IMR-90 (cell line): ENCODE data around the gene ADGRA1. TPM values are rescaled to one million over a fixed set of nuclear protein-coding genes. Genes with fewer than 3 reads are reported as not detected.

ENCODE experiments used
- ATAC-seq: fragments of 200-7000 bp; cut with Tn5 transposase; 2 replicates; pipeline ENCODE4 v1.9.1; 2020; ENCODE audit warnings: low read depth, mild to moderate bottlenecking, moderate library complexity
- BruUV-seq: library from RNA; stranded (reverse); fragments of 400-500 nt; replicated peaks from 2 replicates; lab custom pipeline; 2021; lab: Mats Ljungman, UMichigan
- CTCF ChIA-PET: fragments of 300-600 bp; formaldehyde crosslinking; extraction: SDS; loops from one replicate; lab custom pipeline; 2021; ENCODE audit warnings: antibody characterized with exemption; lab: Yijun Ruan, JAX
- POLR2A ChIA-PET: fragments of 300-600 bp; sonication (Branson Sonifier 250); formaldehyde crosslinking; loops from one replicate; lab custom pipeline; 2022; ENCODE audit warnings: antibody characterized with exemption; ENCODE audit not compliant: unreplicated experiment; lab: Charles Lee
- DNase-seq: peaks from one replicate; pipeline ENCODE4 v3.0.0; 2013
- H2AFZ ChIP-seq: replicated peaks from 2 replicates; pipeline ENCODE3; 2013; ENCODE audit warnings: low read length, mild to moderate bottlenecking; ENCODE audit not compliant: poor library complexity
- H2AK5ac ChIP-seq: 2 replicates; pipeline ENCODE4 v1.6.1; 2013; ENCODE audit warnings: low read depth, low read length, inconsistent platforms
- H2AK9ac ChIP-seq: replicated peaks from 2 replicates; pipeline ENCODE3; 2013; ENCODE audit warnings: mild to moderate bottlenecking, low read depth, low read length, moderate library complexity; ENCODE audit not compliant: poor library complexity
- H2BK120ac ChIP-seq: 2 replicates; pipeline ENCODE4 v1.6.1; 2013; ENCODE audit warnings: low read depth, low read length, inconsistent platforms
- H2BK15ac ChIP-seq: 3 replicates; pipeline ENCODE4 v1.6.1; 2013; ENCODE audit warnings: low read depth, low read length, inconsistent platforms
- H2BK20ac ChIP-seq: 2 replicates; pipeline ENCODE4 v1.6.1; 2013; ENCODE audit warnings: low read depth, mild to moderate bottlenecking, inconsistent platforms, low read length, moderate library complexity
- H2BK5ac ChIP-seq: 2 replicates; pipeline ENCODE4 v1.6.1; 2013; ENCODE audit warnings: mild to moderate bottlenecking, low read depth, low read length, inconsistent platforms; ENCODE audit not compliant: poor library complexity, severe bottlenecking
- H3K14ac ChIP-seq: replicated peaks from 2 replicates; pipeline ENCODE4 v1.6.1; 2013; ENCODE audit warnings: low read depth, low read length, inconsistent platforms
- H3K18ac ChIP-seq: 2 replicates; pipeline ENCODE4 v1.6.1; 2013; ENCODE audit warnings: low read depth, low read length, control low read depth
- H3K23ac ChIP-seq: 2 replicates; pipeline ENCODE4 v1.6.1; 2013; ENCODE audit warnings: low read depth, low read length, inconsistent platforms
- H3K27ac ChIP-seq: 2 replicates; pipeline ENCODE4 v1.5.1; 2013; ENCODE audit warnings: mild to moderate bottlenecking, control low read depth, low read length; ENCODE audit not compliant: insufficient read depth
- H3K27me3 ChIP-seq: 2 replicates; pipeline ENCODE4 v1.6.1; 2013; ENCODE audit warnings: low read length; ENCODE audit not compliant: control insufficient read depth, insufficient read depth
- H3K36me3 ChIP-seq: 2 replicates; pipeline ENCODE4 v1.6.1; 2013; ENCODE audit warnings: low read length, mixed read lengths; ENCODE audit not compliant: control insufficient read depth, insufficient read depth
- H3K4ac ChIP-seq: 2 replicates; pipeline ENCODE4 v1.6.1; 2013; ENCODE audit warnings: low read depth, low read length, inconsistent platforms
- H3K4me1 ChIP-seq: 2 replicates; pipeline ENCODE4 v1.6.1; 2013; ENCODE audit warnings: low read length, mixed read lengths; ENCODE audit not compliant: control insufficient read depth, insufficient read depth
- H3K4me2 ChIP-seq: 2 replicates; pipeline ENCODE4 v1.6.1; 2013; ENCODE audit warnings: low read depth, mild to moderate bottlenecking, control low read depth, low read length, moderate library complexity
- H3K4me3 ChIP-seq: 2 replicates; pipeline ENCODE4 v1.5.1; 2013; ENCODE audit warnings: low read depth, mild to moderate bottlenecking, control low read depth, low read length, moderate library complexity; ENCODE audit not compliant: insufficient read depth
- H3K56ac ChIP-seq: 2 replicates; pipeline ENCODE4 v1.6.1; 2013; ENCODE audit warnings: low read length, inconsistent platforms; ENCODE audit not compliant: insufficient read depth; ENCODE audit errors: extremely low read depth
- H3K79me1 ChIP-seq, 2 experiments: 2 replicates each; pipeline ENCODE4 v1.6.1; 2013; ENCODE audit warnings: low read length in 2 of 2, inconsistent platforms in 1 of 2, low read depth in 1 of 2
- H3K9ac ChIP-seq: 2 replicates; pipeline ENCODE4 v1.6.1; 2013; ENCODE audit warnings: low read depth, low read length, control low read depth
- H3K9me1 ChIP-seq: 2 replicates; pipeline ENCODE4 v1.6.1; 2013; ENCODE audit warnings: low read length, inconsistent platforms; ENCODE audit not compliant: insufficient read depth
- H3K9me3 ChIP-seq: 2 replicates; pipeline ENCODE4 v1.6.1; 2013; ENCODE audit warnings: low read length; ENCODE audit not compliant: control insufficient read depth, insufficient read depth
- H4K20me1 ChIP-seq: 2 replicates; pipeline ENCODE4 v1.6.1; 2013; ENCODE audit warnings: low read length, inconsistent platforms; ENCODE audit not compliant: insufficient read depth
- H4K5ac ChIP-seq: 2 replicates; pipeline ENCODE4 v1.6.1; 2013; ENCODE audit warnings: mild to moderate bottlenecking, low read depth, low read length, control low read depth
- H4K8ac ChIP-seq, 2 experiments: 2 replicates each; pipeline ENCODE4 v1.6.1; 2013; ENCODE audit warnings: low read depth in 2 of 2, low read length in 2 of 2, control low read depth in 1 of 2, inconsistent platforms in 1 of 2
- H4K91ac ChIP-seq: 2 replicates; pipeline ENCODE4 v1.6.1; 2013; ENCODE audit warnings: low read depth, low read length, inconsistent platforms; ENCODE audit not compliant: insufficient read depth
- FOS ChIP-seq: fragments of 150-350 bp; IDR thresholded peaks from 2 replicates; pipeline ENCODE4 v1.6.1; 2016; ENCODE audit warnings: low read depth, low read length
- MAFK ChIP-seq: IDR thresholded peaks from 2 replicates; pipeline ENCODE4 v1.6.1; 2012; ENCODE audit warnings: low read depth, low read length, improper control_type of control experiment
- WGBS, 2 experiments: methylation state at CpG; one replicate each; pipeline versions ENCODE4 v1.1.5 to v1.1.7; 2013; ENCODE audit warnings: missing lambda C conversion rate in 2 of 2; ENCODE audit not compliant: insufficient read length in 1 of 2; ENCODE audit errors: extremely low coverage in 2 of 2; 5-methylcytosine and 5-hydroxymethylcytosine counted together
- dilution Hi-C: fragments of 300-500 bp; cut with HindIII; formaldehyde crosslinking; loops from one replicate; pipeline ENCODE4 v1.14.3; 2018; ENCODE audit warnings: low sequenced_read_pairs; ENCODE audit not compliant: unreplicated experiment
- in situ Hi-C: fragments of 300-500 bp; cut with MboI; formaldehyde crosslinking; loops from 3 replicates; pipeline ENCODE4 v1.14.3; 2019; ENCODE audit warnings: low sequenced_read_pairs, inconsistent platforms, mixed read lengths
- intact Hi-C: fragments of 100-400 bp; cut with micrococcal nuclease; formaldehyde crosslinking; loops from 2 replicates; pipeline ENCODE4 v1.10.0; 2022
- polyA plus RNA-seq, 3 experiments: library from polyadenylated mRNA; depleted of rRNA; stranded (reverse); fragments of >200 nt; gene quantifications; 2 replicates each; pipeline ENCODE4 v1.2.3, GENCODE V29; 2012; ENCODE audit warnings: low replicate concordance in 1 of 3
- total RNA-seq: library from RNA; depleted of rRNA; stranded (reverse); fragments of >200 nt; gene quantifications from 2 replicates; pipeline ENCODE4 v1.2.3, GENCODE V29; 2012

Gene ADGRA1
- total and polyA plus RNA-seq, 2 of the 4 experiments (the other 2 are of a cell fraction): not detected

DNA sequence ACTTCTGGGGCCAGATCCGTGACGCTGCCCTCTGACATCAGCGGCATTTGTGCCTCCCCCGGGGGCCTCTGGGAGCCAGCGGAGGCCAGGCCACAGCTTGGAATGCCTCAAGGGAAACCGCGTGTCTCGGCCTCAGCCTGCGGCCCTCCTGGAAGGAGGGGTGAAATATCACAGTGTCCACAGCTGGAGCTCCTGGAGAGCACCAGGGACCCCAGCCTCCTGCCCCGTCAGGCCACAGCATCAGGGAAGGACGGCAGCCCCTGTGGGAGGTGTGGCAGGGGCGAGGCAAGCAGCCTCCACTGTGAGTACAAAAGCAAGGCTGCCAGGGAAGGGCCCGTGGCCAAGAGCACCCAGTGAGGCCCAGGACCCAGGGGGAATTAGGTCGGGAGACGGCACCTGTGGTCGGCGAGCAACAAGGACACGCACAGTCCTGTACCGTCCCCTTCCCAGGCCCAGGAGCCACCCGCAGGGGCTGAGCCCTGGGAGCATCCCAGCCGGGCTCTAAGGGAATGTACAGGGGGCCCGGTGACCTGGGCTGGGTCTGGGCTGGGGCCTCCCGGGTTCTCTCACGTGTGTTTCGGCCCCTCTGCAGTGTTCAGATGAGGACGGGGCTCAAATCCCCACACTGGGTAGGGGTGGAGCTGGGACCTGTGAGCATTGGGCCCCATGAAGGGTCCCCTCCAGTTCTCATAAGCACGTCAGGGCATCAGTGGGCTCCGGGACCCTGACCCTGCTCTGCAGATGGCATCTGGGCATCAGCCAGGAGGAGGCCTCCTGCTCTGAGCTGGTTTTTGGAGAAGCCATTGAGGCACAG, 53.6 kb downstream of the ADGRA1 start (continued):
- no peak for TF ChIP-seq MAFK

DNA sequence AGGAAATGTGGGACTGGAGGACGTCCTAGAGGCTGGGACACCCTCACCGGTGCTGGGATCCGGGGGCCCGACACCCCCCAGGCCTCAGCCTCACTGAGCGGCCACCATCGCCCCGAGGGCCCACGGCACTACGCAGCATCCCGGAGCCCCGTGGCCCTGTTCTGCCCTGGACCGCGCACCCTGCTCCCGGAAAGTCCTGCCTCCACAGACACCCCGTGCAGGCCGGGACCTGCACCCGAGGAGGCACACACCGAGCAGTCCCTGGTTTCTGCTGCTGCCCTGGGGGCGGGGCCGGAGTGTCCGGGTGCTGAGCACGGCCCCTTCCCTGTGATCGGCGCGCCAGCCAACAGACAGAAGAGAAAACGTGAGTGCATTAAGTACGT, 54.2 kb downstream of the ADGRA1 start:
- Histone ChIP-seq H3K23ac (no peak overlapping the region), H3K79me1 (no peaks in the 10 kb centered on the region), H3K27ac (no peak overlapping the region), H4K8ac (no peak overlapping the region), H3K56ac (no peak overlapping the region), H2BK15ac (no peak overlapping the region), H3K4ac (no peak overlapping the region), H4K5ac (no peak overlapping the region), H3K14ac (no peak overlapping the region), H2AFZ (no peak overlapping the region), H2BK5ac (no peak overlapping the region), H3K18ac (no peak overlapping the region), H3K9ac (no peak overlapping the region), H4K20me1 (no peaks in the 10 kb centered on the region), H3K27me3 (peaks cover 12% of the 10 kb centered on the region), H3K36me3 (no peaks in the 10 kb centered on the region), H2BK120ac (no peak overlapping the region), H3K9me3 (no peaks in the 10 kb centered on the region), H3K4me2 (no peak overlapping the region), H4K91ac (no peak overlapping the region), H2BK20ac (no peak overlapping the region), H3K9me1 (no peaks in the 10 kb centered on the region), H2AK9ac (no peak overlapping the region), H3K4me1 (no peaks in the 10 kb centered on the region; the same call in 1 of the 2 replicates), H3K4me3 (no peak overlapping the region), H2AK5ac (no peak overlapping the region)
- dilution Hi-C loops: no loop called here
- intact Hi-C loops: no loop called here
- 100% methylated on average over 1 of the region's 27 CpGs; no CpG with 5 or more reads in 1 of the 2 experiments for WGBS, 2 experiments
- no peak for TF ChIP-seq FOS
- ATAC-seq: no peak
- BruUV-seq: no TSS peak
- no peak for DNase-seq
- in situ Hi-C loops: loop anchor here (25.0 kb wide), 1 partner anchor 480 kb away; no protein-coding TSS in a partner anchor
- CTCF ChIA-PET: no interaction called here
- POLR2A ChIA-PET: no interaction called here
